ENCODE measurements around the gene CPNE6.
A peak's percentile ranks its signal among the peaks of the same experiment; 100 is the strongest.
"Not testable (repeated sequence)": the region's sequence is repeated elsewhere in the genome, so short reads cannot be mapped to it uniquely, and the experiment has no call there.

Gene CPNE6

GRCh38 chr14:24088095-24088494 is 16.7 kb downstream of the CPNE6 start:
- DNase-seq: no peak

GRCh38 chr14:24089890-24090289 is 18.5 kb downstream of the CPNE6 start:
- DNase-seq: no peak

- DNase-seq: no peak
Observed at GRCh38 chr14:24092110-24092504, 20.7 kb downstream of the CPNE6 start.

- DNase-seq: no peak
Observed at GRCh38 chr14:24092505-24093206, 21.3 kb downstream of the CPNE6 start.

- DNase-seq: no peak
Observed at GRCh38 chr14:24093207-24093900, 22.0 kb downstream of the CPNE6 start.

GRCh38 chr14:24093901-24094840 is 22.8 kb downstream of the CPNE6 start, which contains the start of gene PCK2:
PCK2 (plus strand) TSS chr14:24094311; CDS start chr14:24094406, 95 bp downstream.
- peak; percentile 77 to 89 for DNase-seq

GRCh38 chr14:24094841-24095270 is 23.5 kb downstream of the CPNE6 start:
- no peak for DNase-seq

- no peak for DNase-seq
Observed at GRCh38 chr14:24095271-24096068, 24.1 kb downstream of the CPNE6 start.

- DNase-seq: no peak
Observed at GRCh38 chr14:24096545-24097181, 25.3 kb downstream of the CPNE6 start.

GRCh38 chr14:24098229-24098926 is 27.0 kb downstream of the CPNE6 start:
- DNase-seq: no peak

- DNase-seq: peak in 1 of 2 experiments; percentile 23
Observed at GRCh38 chr14:24098927-24099813, 27.8 kb downstream of the CPNE6 start.

GRCh38 chr14:24100197-24100981 is 29.0 kb downstream of the CPNE6 start:
- no peak for DNase-seq

GRCh38 chr14:24100982-24101494 is 29.7 kb downstream of the CPNE6 start:
- DNase-seq: no peak

- DNase-seq: no peak
Observed at GRCh38 chr14:24102357-24103048, 31.1 kb downstream of the CPNE6 start.

- no peak for DNase-seq
Observed at GRCh38 chr14:24103451-24103850, 32.1 kb downstream of the CPNE6 start.

GRCh38 chr14:24105609-24106239 is 34.4 kb downstream of the CPNE6 start:
- DNase-seq: not testable (repeated sequence)

- no peak for DNase-seq
Observed at GRCh38 chr14:24106672-24107271, 35.4 kb downstream of the CPNE6 start.

Measured in NCI-H187 (cell line).